ENCODE data around the gene ZBTB8OS.
A peak's percentile ranks its signal among the peaks of the same experiment; 100 is the strongest.
"Not testable (repeated sequence)": the region's sequence is repeated elsewhere in the genome, so short reads cannot be mapped to it uniquely, and the experiment has no call there.

The ZBTB8OS gene

DNA sequence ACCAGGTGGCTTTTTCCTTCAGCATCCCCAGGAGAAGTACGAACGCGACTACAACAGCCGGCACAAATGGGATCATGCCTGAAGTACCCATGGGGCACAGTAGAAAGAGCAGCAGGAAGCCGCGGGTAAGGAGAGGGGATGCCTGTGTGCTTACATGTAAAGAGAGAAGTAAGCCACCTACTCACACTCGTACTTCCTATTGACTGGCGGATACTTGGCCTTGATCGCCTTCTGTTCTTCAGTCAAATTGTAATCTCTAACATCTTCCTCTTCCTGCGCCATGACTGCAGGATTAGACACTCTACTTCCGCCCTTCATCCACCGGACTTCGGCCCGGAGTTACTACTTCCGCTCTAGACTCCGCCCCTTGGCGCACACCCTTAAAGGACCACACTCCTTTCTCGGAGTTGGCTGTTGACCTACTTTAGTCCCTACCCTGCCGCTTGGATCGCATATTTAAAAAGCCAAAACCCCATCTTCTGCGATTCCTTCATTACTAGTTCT lies at the start of gene ZBTB8OS:
Gene ZBTB8OS (minus strand): TSS at position 303 of the 504 bp plus-strand sequence. CDS start 21 bp downstream, at position 282.
- DNase-seq = peak; percentile 84 to 90

GRCh38 chr1:32696996-32697395 lies 46.6 kb upstream of the ZBTB8OS start:
- DNase-seq = not testable (repeated sequence)

- DNase-seq = no peak
These were observed 45.7 kb upstream of the ZBTB8OS start for GRCh38 chr1:32696041-32696440.

- DNase-seq = no peak
These were observed 45.0 kb upstream of the ZBTB8OS start for GRCh38 chr1:32695098-32695904.

DNA sequence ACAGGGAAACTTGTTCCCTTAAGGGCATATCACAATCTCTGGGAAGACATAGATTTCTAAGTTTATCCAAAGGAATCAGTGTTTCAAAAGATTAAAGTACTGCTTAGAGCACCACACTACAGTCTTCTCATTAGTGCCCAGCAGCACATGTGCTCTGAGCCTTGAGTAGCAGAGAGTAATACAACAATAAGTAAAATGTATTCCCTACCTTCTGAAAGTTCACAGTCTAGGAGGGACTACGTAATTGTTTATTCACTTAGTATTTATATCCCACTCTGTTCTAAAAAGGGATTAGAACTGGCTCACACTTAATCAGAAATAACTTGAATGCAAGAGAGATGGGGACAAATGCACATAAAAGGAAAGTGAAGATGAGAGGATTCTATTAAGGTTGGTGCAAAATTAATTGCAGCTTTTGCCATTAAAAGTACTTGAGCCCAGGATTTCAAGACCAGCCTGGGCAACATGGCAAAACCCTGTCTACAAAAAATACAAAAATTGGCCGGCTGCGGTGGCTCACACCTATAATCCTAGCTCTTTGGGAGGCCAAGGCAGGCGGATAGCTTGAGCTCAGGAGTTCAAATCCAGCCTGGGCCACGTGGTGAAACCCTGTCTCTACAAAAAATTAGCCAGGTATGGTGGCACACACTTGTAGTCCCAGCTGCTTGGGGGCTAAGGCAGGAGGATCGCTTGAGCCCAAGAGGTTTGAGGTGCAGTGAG lies 43.3 kb upstream of the ZBTB8OS start:
- no peak for DNase-seq

DNA sequence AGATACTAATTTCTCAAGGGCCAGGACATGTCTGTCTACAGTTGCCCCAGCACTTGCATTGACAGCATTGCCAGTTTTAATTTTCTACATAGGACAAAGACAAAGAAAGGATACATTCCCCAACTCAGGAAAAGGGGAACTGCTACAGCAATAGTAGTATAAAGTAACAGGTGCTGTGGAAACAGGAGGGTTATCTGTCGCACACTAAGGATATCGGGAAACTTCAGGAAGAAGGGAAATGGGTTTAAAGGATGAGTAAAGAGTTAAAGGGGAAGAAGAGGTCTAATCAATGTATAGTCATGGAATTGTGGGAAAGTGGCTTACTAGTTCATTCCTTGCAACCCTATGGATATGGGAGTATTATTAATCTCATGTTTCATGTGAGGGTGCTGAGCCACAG lies 36.0 kb upstream of the ZBTB8OS start:
- no peak for DNase-seq

DNA sequence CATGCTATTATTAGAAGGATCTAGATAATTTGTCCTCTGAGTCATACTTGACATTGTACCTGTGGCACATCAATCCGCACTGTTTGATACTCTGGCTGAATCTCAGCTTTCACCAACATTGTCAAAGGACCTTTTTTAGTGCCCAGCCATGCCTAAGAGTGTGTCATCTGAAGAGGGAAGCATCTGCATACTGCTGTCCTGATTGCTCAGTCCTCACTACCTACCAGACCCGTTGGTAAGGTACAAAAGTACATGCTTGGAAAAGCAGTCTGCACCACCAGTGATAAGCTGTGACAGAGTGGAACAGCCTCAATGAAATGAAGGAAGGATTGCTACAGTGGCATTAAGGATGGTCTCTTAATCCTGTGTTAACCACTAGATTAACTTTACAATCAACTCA lies 35.1 kb upstream of the ZBTB8OS start:
- no peak for DNase-seq

- no peak for DNase-seq
These were observed 33.9 kb upstream of the ZBTB8OS start for GRCh38 chr1:32684167-32684811.

- no peak for DNase-seq
These were observed 33.0 kb upstream of the ZBTB8OS start for GRCh38 chr1:32683397-32683796.

DNA sequence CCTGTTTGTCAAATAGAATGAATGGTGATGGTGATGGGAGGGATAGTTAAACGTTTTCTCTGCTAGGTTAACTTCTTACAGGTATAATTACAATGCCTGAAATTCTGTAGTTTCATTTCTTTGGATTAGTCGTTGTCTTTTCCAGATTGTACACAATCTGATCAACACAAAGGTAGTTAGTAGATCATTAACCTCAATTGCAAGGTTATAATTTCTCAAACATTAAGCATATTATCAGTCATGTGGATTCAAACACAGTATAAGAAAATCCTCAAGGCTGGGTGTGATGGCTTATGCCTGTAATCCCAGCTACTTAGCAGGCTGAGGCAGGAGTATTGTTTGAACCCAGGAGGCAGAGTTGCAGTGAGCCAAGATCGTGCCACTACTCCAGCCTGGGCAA lies 31.6 kb upstream of the ZBTB8OS start:
- DNase-seq = no peak

DNA sequence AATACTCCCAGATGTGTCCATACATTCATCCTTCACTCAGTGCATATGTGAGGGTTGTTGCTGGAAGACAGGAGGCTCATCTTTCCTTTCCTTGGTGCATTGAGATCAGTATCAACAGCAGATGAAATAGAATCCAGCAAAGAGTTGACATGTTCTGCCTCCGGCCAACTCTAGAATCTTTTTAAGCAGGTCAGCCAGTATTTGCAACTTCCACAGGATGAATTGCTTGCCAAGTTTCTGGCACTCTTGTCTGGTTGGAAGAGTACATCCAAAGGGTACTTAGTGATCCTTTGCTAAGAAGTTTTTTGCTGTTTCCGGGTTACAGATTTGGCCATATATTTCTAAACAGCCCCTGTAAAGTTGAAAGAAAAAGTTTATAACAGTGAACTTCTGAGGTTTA lies 31.2 kb upstream of the ZBTB8OS start:
- DNase-seq = no peak

- DNase-seq = no peak
These were observed 30.3 kb upstream of the ZBTB8OS start for GRCh38 chr1:32680642-32681041.

GRCh38 chr1:32679993-32680392 lies 29.6 kb upstream of the ZBTB8OS start:
- not testable (repeated sequence) for DNase-seq

DNA sequence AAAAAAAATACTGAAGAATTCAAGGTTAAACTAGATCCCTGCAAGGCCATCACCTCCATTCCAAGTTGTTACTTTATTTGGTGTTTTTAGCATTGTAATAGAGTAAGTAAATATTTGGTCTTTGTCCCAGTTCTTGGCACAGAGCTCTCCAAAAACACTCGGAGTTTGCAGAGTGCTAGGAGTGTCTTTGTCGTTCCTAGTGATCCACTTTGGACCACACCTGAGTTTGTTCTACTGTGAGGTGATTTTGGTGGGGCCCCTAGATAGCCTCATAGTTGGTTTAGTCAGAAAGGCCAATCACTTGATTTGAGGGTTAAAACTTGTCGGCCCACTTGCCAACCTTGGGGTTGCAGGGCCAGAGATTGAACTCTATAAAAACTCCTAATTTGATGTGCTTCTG lies 26.6 kb upstream of the ZBTB8OS start:
- DNase-seq = no peak

- DNase-seq = not testable (repeated sequence)
These were observed 18.4 kb upstream of the ZBTB8OS start for GRCh38 chr1:32668716-32669115.

DNA sequence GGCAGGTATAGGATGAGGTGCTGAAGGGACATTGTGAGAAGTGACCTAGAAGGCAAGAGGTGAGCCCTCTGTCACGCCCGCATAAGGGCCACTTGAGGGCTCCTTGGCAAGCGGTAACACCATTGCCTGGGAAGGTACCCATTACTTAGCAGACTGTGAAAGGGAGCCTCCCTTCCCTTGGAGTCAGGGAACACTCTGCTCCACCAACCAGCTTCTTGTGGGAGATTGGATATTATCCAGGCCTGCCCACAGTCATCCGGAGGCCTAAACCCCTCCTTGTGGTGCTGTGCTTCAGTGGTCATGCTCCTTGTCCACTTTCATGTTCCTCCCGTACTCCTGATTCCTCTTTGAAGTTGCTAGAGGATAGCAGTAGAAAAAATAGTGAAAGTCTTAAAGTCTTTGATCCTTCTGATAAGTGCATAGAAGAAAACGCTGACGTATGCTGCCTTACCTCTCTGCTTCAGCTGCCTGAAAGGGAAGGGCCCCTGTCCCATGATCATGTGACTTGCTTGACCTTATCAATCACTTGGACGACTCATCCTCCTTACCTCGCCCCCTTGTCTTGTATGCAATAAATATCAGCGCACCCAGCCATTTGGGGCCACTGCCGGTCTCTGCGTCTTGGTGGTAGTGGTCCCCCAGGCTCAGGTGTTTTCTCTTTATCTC lies 16.7 kb upstream of the ZBTB8OS start:
- DNase-seq = no peak

DNA sequence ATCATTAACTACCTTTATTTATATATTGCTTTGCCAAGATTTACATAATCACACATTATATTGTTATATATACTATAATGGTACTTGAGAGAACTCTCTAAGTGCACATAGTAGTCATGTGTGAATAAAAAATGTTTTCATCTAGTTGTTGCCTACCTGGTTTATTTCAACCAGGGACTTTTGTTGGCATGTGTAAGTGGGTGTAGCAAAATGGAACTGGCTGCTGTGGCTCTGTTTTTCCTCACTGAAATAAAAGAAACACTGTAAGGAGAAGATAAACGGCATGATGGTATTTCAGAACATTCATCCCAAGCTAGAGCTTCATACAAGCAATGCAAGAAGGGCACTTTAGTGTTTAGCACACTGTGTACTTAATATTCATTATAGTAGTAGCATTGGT lies 15.6 kb upstream of the ZBTB8OS start:
- DNase-seq = no peak

- DNase-seq = no peak
These were observed 9.2 kb upstream of the ZBTB8OS start for GRCh38 chr1:32659581-32659980.

DNA sequence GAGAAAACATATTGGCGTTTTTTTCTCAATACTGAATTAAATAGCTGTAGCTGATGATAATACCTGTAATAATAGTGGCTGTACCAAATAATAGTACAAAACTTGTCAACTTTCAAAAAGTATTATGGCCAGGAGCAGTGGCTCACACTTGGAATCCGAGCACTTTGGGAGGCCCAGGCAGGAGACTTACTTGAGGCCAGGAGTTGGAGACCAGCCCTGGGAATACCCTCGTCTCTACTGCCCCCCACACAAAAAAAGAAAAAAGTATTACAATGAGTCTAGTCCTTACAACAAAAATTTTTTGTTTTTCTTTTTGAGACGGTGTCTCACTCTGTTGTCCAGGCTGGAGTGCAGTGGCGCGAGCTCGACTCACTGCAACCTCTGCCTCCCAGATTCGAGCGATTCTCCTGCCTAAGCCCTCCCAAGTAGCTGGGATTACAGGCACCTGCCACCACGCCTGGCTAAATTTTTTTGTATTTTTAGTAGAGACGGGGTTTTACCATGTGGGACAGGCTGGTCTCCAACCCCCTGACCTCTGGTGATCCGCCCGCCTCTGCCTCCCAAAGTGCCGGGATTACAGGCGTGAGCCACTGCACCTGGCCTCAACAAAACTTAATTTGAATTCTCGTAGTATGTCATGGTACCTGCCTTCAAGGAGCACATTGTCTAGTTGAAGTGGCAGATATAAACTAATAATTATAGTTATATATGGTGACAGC lies 2.1 kb upstream of the ZBTB8OS start:
- DNase-seq = no peak

- no peak for DNase-seq
These were observed 1.2 kb upstream of the ZBTB8OS start for GRCh38 chr1:32651461-32652073.

- peak; percentile 98 for DNase-seq
These were observed 556 bp upstream of the ZBTB8OS start, which contains the start of gene RBBP4 for GRCh38 chr1:32650752-32651460. Gene RBBP4 (plus strand): TSS chr1:32651208. CDS start chr1:32651307, 99 bp downstream.
